ENCODE measurements around the gene LRFN4.

- TF ChIP-seq ZNF687 (IDR thresholded peaks at IDR 0.05) (no peak), POLR2AphosphoS5 (IDR thresholded peaks at IDR 0.05; ENCODE audit: low read length) (no peak), CHD4 (IDR thresholded peaks at IDR 0.05) (no peak), KDM1A (IDR thresholded peaks at IDR 0.05; ENCODE audit: borderline replicate concordance) (no peak), CHD2 (IDR thresholded peaks at IDR 0.05; ENCODE audit: borderline replicate concordance, low read depth, low read length) (no peak), POLR2AphosphoS2 (IDR thresholded peaks at IDR 0.05; ENCODE audit: low read depth, low read length) (no peak), POLR2A (IDR thresholded peaks at IDR 0.05; ENCODE audit: low read depth, low read length) (no peak), CTCF (IDR thresholded peaks at IDR 0.05 in 2 of 3, conservative IDR thresholded peaks at IDR 0.05 in 1 of 3; ENCODE audit: control insufficient read depth in 2 of 3, extremely low read depth in 1 of 3, insufficient read depth in 1 of 3, low read depth in 3 of 3, low read length in 3 of 3) (no peak), MXI1 (IDR thresholded peaks at IDR 0.05; ENCODE audit: low read depth, low read length) (no peak), JUND (IDR thresholded peaks at IDR 0.05; ENCODE audit: low read depth, low read length) (no peak), E2F4 (IDR thresholded peaks at IDR 0.05; ENCODE audit: low read depth, low read length) (no peak), ATF2 (IDR thresholded peaks at IDR 0.05; ENCODE audit: low read length) (no peak)
These were observed 36.0 kb upstream of the LRFN4 start for GRCh38 chr11:66820901-66821300.
